H1 (cell line): ENCODE measurements around the gene SCAPER. TPM values are rescaled to one million over a fixed set of nuclear protein-coding genes. Genes with fewer than 3 reads are reported as not detected.

Source experiments
- CTCF ChIA-PET: fragments of 300-600 bp; sonication (Branson Sonifier 250); formaldehyde crosslinking; loops from one replicate; lab custom pipeline; 2021; ENCODE audit not compliant: partially characterized antibody; lab: Charles Lee
- POLR2A ChIA-PET: fragments of 300-600 bp; sonication (Branson Sonifier 250); formaldehyde crosslinking; loops from one replicate; lab custom pipeline; 2021; ENCODE audit warnings: inconsistent platforms; ENCODE audit not compliant: partially characterized antibody; lab: Charles Lee
- DNase-seq, 2 experiments: peaks; one replicate each; pipeline versions ENCODE4 v3.0.0 to v3.0.0-alpha.2; 2010 to 2022; ENCODE audit warnings: low spot score in 2 of 2, low read depth in 1 of 2, mixed read lengths in 1 of 2
- FAIRE-seq: peaks from 2 replicates; lab custom pipeline; 2011; peaks lifted over from hg19 to GRCh38; lab: Jason Lieb, UNC
- H2AFZ ChIP-seq: 2 replicates; pipeline ENCODE4 v1.8.1; 2012; ENCODE audit warnings: low read length, inconsistent platforms
- H2AK5ac ChIP-seq: 2 replicates; pipeline ENCODE4 v1.6.1; 2013; ENCODE audit warnings: low read depth, low read length
- H2BK120ac ChIP-seq: replicated peaks from 2 replicates; pipeline ENCODE3; 2013; ENCODE audit warnings: low read depth, low read length, inconsistent platforms
- H2BK12ac ChIP-seq: 2 replicates; pipeline ENCODE4 v1.6.1; 2013; ENCODE audit warnings: low read depth, low read length
- H2BK15ac ChIP-seq: 2 replicates; pipeline ENCODE4 v1.6.1; 2013; ENCODE audit warnings: low read length
- H2BK20ac ChIP-seq: 2 replicates; pipeline ENCODE4 v1.6.1; 2013; ENCODE audit warnings: low read length
- H2BK5ac ChIP-seq: 2 replicates; pipeline ENCODE4 v1.6.1; 2013; ENCODE audit warnings: low read depth, low read length
- H3K14ac ChIP-seq: 2 replicates; pipeline ENCODE4 v1.6.1; 2013; ENCODE audit warnings: inconsistent platforms; ENCODE audit not compliant: insufficient read length
- H3K18ac ChIP-seq: 2 replicates; pipeline ENCODE4 v1.6.1; 2013; ENCODE audit warnings: low read length; ENCODE audit errors: extremely low read depth
- H3K23ac ChIP-seq: 2 replicates; pipeline ENCODE4 v1.6.1; 2013; ENCODE audit warnings: inconsistent platforms; ENCODE audit not compliant: insufficient read length
- H3K23me2 ChIP-seq: 2 replicates; pipeline ENCODE4 v1.6.1; 2013; ENCODE audit warnings: low read depth, low read length
- H3K27ac ChIP-seq: 2 replicates; pipeline ENCODE4 v1.6.1; 2011; ENCODE audit warnings: low read depth, low read length, inconsistent platforms
- H3K27me3 ChIP-seq, 4 experiments: replicated peaks in 1 of 4; 1 replicate in 1 of 4; 2 replicates in 3 of 4; pipeline versions ENCODE4 v1.6.1 to v1.8.1; 2011 to 2013; ENCODE audit warnings: low read length in 3 of 4, mild to moderate bottlenecking in 3 of 4, inconsistent platforms in 2 of 4, mixed read lengths in 2 of 4, moderate library complexity in 1 of 4; ENCODE audit not compliant: control insufficient read depth in 3 of 4, insufficient read depth in 3 of 4; ENCODE audit errors: extremely low read depth in 1 of 4
- H3K36me3 ChIP-seq, 4 experiments: 2 replicates each; pipeline versions ENCODE4 v1.6.1 to v1.8.1; 2011 to 2013; ENCODE audit warnings: mild to moderate bottlenecking in 4 of 4, low read length in 3 of 4, moderate library complexity in 2 of 4, control low read depth in 1 of 4, inconsistent platforms in 1 of 4; ENCODE audit not compliant: insufficient read depth in 4 of 4, control insufficient read depth in 2 of 4
- H3K4ac ChIP-seq: replicated peaks from 2 replicates; pipeline ENCODE3; 2013; ENCODE audit warnings: low read length, low read depth, mixed read lengths, inconsistent platforms; ENCODE audit not compliant: insufficient read length
- H3K4me1 ChIP-seq, 4 experiments: replicated peaks in 1 of 4; 1 replicate in 1 of 4; 2 replicates in 3 of 4; pipeline versions ENCODE4 v1.6.1 to v1.8.1; 2011 to 2013; ENCODE audit warnings: low read length in 3 of 4, inconsistent platforms in 2 of 4, mixed read lengths in 1 of 4; ENCODE audit not compliant: insufficient read depth in 4 of 4, control insufficient read depth in 3 of 4
- H3K4me2 ChIP-seq, 2 experiments: 2 replicates each; pipeline versions ENCODE4 v1.6.1 to v1.8.1; 2011 to 2013; ENCODE audit warnings: low read depth in 2 of 2, low read length in 2 of 2, control low read depth in 1 of 2, inconsistent platforms in 1 of 2, mild to moderate bottlenecking in 1 of 2; ENCODE audit not compliant: insufficient read depth in 1 of 2
- H3K4me3 ChIP-seq, 4 experiments: fragments of 200-600, 300-600 bp in 1 of 4; sonication (generic), shearing (Covaris generic), sonication (Bioruptor Twin) in 1 of 4; 2 replicates each; pipeline versions ENCODE4 v1.5.1 to v1.8.1; 2011 to 2016; ENCODE audit warnings: low read length in 4 of 4, low read depth in 3 of 4, control low read depth in 2 of 4, inconsistent platforms in 2 of 4, mild to moderate bottlenecking in 2 of 4, mixed read lengths in 1 of 4, moderate library complexity in 1 of 4; ENCODE audit not compliant: insufficient read depth in 2 of 4; ENCODE audit errors: extremely low read depth in 1 of 4
- H3K56ac ChIP-seq: replicated peaks from 2 replicates; pipeline ENCODE3; 2013; ENCODE audit warnings: low read depth, mild to moderate bottlenecking, mixed read lengths, low read length, inconsistent platforms; ENCODE audit not compliant: insufficient read length
- H3K79me1 ChIP-seq: 2 replicates; pipeline ENCODE4 v1.6.1; 2013; ENCODE audit warnings: low read depth, low read length, control low read depth
- H3K79me2 ChIP-seq, 2 experiments: 2 replicates each; pipeline versions ENCODE4 v1.6.1 to v1.8.1; 2012 to 2013; ENCODE audit warnings: low read length in 2 of 2, mild to moderate bottlenecking in 2 of 2, inconsistent platforms in 1 of 2; ENCODE audit not compliant: insufficient read depth in 2 of 2, control insufficient read depth in 1 of 2
- H3K9ac ChIP-seq, 4 experiments: replicated peaks in 1 of 4; 1 replicate in 1 of 4; 2 replicates in 3 of 4; pipeline versions ENCODE4 v1.6.1 to v1.8.1; 2011 to 2013; ENCODE audit warnings: low read depth in 3 of 4, low read length in 3 of 4, control low read depth in 2 of 4, mild to moderate bottlenecking in 2 of 4, moderate library complexity in 2 of 4, inconsistent platforms in 1 of 4; ENCODE audit errors: extremely low read depth in 1 of 4
- H3K9me3 ChIP-seq, 2 experiments: 2 replicates each; pipeline versions ENCODE4 v1.6.1 to v1.8.1; 2012 to 2013; ENCODE audit warnings: mild to moderate bottlenecking in 2 of 2, moderate library complexity in 2 of 2, control low read depth in 1 of 2, inconsistent platforms in 1 of 2, low read depth in 1 of 2, low read length in 1 of 2, mixed read lengths in 1 of 2; ENCODE audit not compliant: insufficient read depth in 2 of 2
- H4K20me1 ChIP-seq, 2 experiments: replicated peaks in 1 of 2; 2 replicates each; pipeline versions ENCODE3 to v1.8.1; 2011 to 2013; ENCODE audit warnings: inconsistent platforms in 2 of 2, low read length in 2 of 2, mild to moderate bottlenecking in 1 of 2; ENCODE audit not compliant: insufficient read depth in 2 of 2, control insufficient read depth in 1 of 2
- H4K5ac ChIP-seq: 2 replicates; pipeline ENCODE4 v1.6.1; 2013; ENCODE audit warnings: low read length, low read depth, mixed read lengths, inconsistent platforms; ENCODE audit not compliant: insufficient read length
- H4K8ac ChIP-seq: 2 replicates; pipeline ENCODE4 v1.8.0; 2013; ENCODE audit warnings: mild to moderate bottlenecking, moderate library complexity, low read length, inconsistent platforms; ENCODE audit not compliant: insufficient read depth; ENCODE audit errors: extremely low read depth
- H4K91ac ChIP-seq: replicated peaks from 2 replicates; pipeline ENCODE3; 2013; ENCODE audit warnings: low read length, mixed read lengths, inconsistent platforms; ENCODE audit not compliant: insufficient read length
- EGR1 ChIP-seq: IDR thresholded peaks from 2 replicates; pipeline ENCODE4 v1.6.1; 2011; ENCODE audit warnings: low read depth, low read length, borderline replicate concordance
- RNF2 ChIP-seq: fragments of 200-900, 300-1000 bp; sonication (generic); IDR thresholded peaks from 2 replicates; pipeline ENCODE4 v1.7.1; 2016; ENCODE audit warnings: borderline replicate concordance, low read depth, mild to moderate bottlenecking, antibody characterized with exemption, low read length; ENCODE audit not compliant: poor library complexity, severe bottlenecking; ENCODE audit errors: missing control alignments
- SIX5 ChIP-seq: IDR thresholded peaks from 2 replicates; pipeline ENCODE4 v1.6.1; 2011; ENCODE audit warnings: mild to moderate bottlenecking, low read depth, low read length
- SP1 ChIP-seq: IDR thresholded peaks from 2 replicates; pipeline ENCODE4 v1.6.1; 2011; ENCODE audit warnings: low read depth, low read length
- TBP ChIP-seq: IDR thresholded peaks from 2 replicates; pipeline ENCODE4 v1.6.1; 2011; ENCODE audit warnings: low read depth, low read length, improper control_type of control experiment
- WGBS, 2 experiments: shearing (Covaris generic) in 1 of 2; methylation state at CpG; one replicate each; pipeline versions ENCODE4 v1.1.6 to v1.1.7; 2013 to 2015; ENCODE audit warnings: low lambda C conversion rate in 2 of 2, mixed read lengths in 2 of 2, inconsistent platforms in 1 of 2, low coverage in 1 of 2, missing lambda C conversion rate in 1 of 2; ENCODE audit not compliant: insufficient replicate concordance in 2 of 2, insufficient coverage in 1 of 2, insufficient read length in 1 of 2; ENCODE audit errors: extremely low coverage in 1 of 2, missing lambda C conversion rate in 1 of 2; 5-methylcytosine and 5-hydroxymethylcytosine counted together
- polyA plus RNA-seq, 7 experiments: library from polyadenylated mRNA; depleted of rRNA in 3 of 7; stranded (reverse) in 5 of 7; unstranded in 2 of 7; fragments of >200 nt in 5 of 7; fragments of 200-250 nt in 2 of 7; gene quantifications; 1 replicate in 5 of 7; 2 replicates in 1 of 7; 4 replicates in 1 of 7; pipeline versions ENCODE4 v1.2.1 to v1.2.3, GENCODE V29; 2011 to 2013; ENCODE audit warnings: missing spikeins in 2 of 7, mixed read lengths in 2 of 7
- total RNA-seq: library from RNA; stranded (reverse); fragmentation: NEBNext Ultra II Directional; extraction: Animal tissue kit (Norgen Biotek cat#: 25700); gene quantifications from 2 replicates; pipeline ENCODE4 v1.2.1, GENCODE V29; 2021

Gene SCAPER
- total and polyA plus RNA-seq, 2 of the 8 experiments (the other 6 are each of a cell fraction or from before 2014, with no cell fraction given) = 1.6 to 6.8 TPM

DNA sequence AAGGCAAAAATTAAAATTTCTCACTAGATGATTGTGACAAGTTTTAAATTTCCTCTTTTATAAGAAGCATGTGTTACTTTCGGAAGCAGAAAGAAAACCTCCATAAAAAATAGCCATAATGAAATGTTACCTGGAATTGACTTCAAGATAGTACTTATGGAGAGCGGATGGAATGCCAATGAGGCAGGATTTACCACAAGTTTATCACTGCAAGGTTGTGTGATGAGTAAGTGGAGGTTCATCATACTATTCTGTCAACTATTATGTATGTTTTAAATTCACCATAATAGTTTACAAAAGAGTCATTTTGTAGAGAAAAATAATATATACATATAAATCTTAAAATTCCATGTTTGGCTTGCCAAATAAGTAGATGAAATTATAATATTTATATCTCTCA, 230.3 kb downstream of the SCAPER start:
- Histone ChIP-seq H3K23me2 (no peaks in the 10 kb centered on the region), H3K36me3 (no peaks in the 10 kb centered on the region), H2AFZ (no peak overlapping the region), H3K4ac (no peak overlapping the region), H2BK5ac (no peak overlapping the region), H2BK12ac (no peak overlapping the region), H2BK120ac (no peak overlapping the region), H3K9me3 (no peaks in the 10 kb centered on the region), H3K4me1 (no peaks in the 10 kb centered on the region), H3K23ac (no peak overlapping the region), H4K91ac (no peak overlapping the region), H3K18ac (no peak overlapping the region), H3K4me3 (no peak overlapping the region), H3K79me1 (no peaks in the 10 kb centered on the region), H4K5ac (no peak overlapping the region), H3K14ac (no peak overlapping the region), H2BK15ac (no peak overlapping the region), H3K56ac (no peak overlapping the region), H4K8ac (no peak overlapping the region), H2BK20ac (no peak overlapping the region), H4K20me1 (no peaks in the 10 kb centered on the region), H3K4me2 (no peak overlapping the region), H3K27ac (no peak overlapping the region), H3K79me2 (no peaks in the 10 kb centered on the region), H3K9ac (no peak overlapping the region), H2AK5ac (no peak overlapping the region), H3K27me3 (no peaks in the 10 kb centered on the region)
- TF ChIP-seq EGR1 (no peak), SP1 (no peak), SIX5 (no peak), RNF2 (no peak), TBP (no peak)
- 93% methylated on average over 2 of the region's 2 CpGs; no CpG with 5 or more reads in 1 of the 2 experiments for WGBS, 2 experiments
- DNase-seq = no peak
- ChIA-PET POLR2A (no interaction called here), CTCF (interaction anchor here (1.2 kb wide), 1 partner anchor 10 kb away, joined by 3 read pairs; no protein-coding TSS in a partner anchor)
- no peak for FAIRE-seq
